Choroid plexus epithelial cell (primary cell): ENCODE results near the gene LEO1.

Source experiments
- DNase-seq: peaks from one replicate; pipeline ENCODE4 v3.0.0-alpha.2; 2010; ENCODE audit warnings: low read depth
- H3K4me3 ChIP-seq: 2 replicates; pipeline ENCODE4 v1.5.1; 2011; ENCODE audit warnings: low read depth, mild to moderate bottlenecking, control low read depth, low read length, moderate library complexity
- TF ChIP-seq, protein P1 (sequence below): conservative IDR thresholded peaks from 2 replicates; pipeline ENCODE4 v1.5.1; 2011; ENCODE audit warnings: low read depth, mild to moderate bottlenecking, control low read depth, inconsistent platforms, low read length, moderate library complexity

Gene LEO1

DNA sequence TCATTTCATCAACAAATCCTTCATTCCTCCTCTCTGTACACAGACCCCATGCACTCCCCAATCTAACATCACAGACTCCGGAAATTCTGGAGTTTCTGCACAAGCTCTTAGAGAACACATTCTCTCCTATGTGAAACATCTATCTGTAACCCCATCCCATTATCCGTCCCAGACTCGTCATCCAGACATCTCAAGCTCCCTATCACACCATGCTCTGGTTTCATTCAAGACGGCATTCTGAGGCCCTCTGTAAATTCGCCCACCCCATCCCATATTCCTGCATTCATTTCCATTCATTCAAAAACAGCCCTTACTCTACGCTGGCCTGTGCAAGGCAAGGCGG is 575 bp downstream of the LEO1 start:
- H3K4me3 ChIP-seq, result peak overlapping the region; percentile 99
- DNase-seq, result no peak
- TF ChIP-seq, protein P1, sequence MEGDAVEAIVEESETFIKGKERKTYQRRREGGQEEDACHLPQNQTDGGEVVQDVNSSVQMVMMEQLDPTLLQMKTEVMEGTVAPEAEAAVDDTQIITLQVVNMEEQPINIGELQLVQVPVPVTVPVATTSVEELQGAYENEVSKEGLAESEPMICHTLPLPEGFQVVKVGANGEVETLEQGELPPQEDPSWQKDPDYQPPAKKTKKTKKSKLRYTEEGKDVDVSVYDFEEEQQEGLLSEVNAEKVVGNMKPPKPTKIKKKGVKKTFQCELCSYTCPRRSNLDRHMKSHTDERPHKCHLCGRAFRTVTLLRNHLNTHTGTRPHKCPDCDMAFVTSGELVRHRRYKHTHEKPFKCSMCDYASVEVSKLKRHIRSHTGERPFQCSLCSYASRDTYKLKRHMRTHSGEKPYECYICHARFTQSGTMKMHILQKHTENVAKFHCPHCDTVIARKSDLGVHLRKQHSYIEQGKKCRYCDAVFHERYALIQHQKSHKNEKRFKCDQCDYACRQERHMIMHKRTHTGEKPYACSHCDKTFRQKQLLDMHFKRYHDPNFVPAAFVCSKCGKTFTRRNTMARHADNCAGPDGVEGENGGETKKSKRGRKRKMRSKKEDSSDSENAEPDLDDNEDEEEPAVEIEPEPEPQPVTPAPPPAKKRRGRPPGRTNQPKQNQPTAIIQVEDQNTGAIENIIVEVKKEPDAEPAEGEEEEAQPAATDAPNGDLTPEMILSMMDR, result no peak

GRCh38 chr15:51970132-51970817 is 1.3 kb downstream of the LEO1 start:
- no peak for DNase-seq
- H3K4me3 ChIP-seq, result peak overlapping the region; percentile 99
- TF ChIP-seq, protein P1, result no peak

GRCh38 chr15:51969728-51970127 is 1.9 kb downstream of the LEO1 start:
- TF ChIP-seq, protein P1, result no peak
- no peak for DNase-seq
- H3K4me3 ChIP-seq, result no peak overlapping the region

- DNase-seq, result no peak
- TF ChIP-seq, protein P1, result no peak
- no peak overlapping the region for H3K4me3 ChIP-seq
Observed at GRCh38 chr15:51967583-51967982, 4.0 kb downstream of the LEO1 start.

- TF ChIP-seq, protein P1, result no peak
- no peak for DNase-seq
- H3K4me3 ChIP-seq, result no peak overlapping the region
Observed at GRCh38 chr15:51966192-51966591, 5.4 kb downstream of the LEO1 start.

GRCh38 chr15:51965691-51966090 is 5.9 kb downstream of the LEO1 start:
- H3K4me3 ChIP-seq, result no peak overlapping the region
- TF ChIP-seq, protein P1, result no peak
- no peak for DNase-seq

GRCh38 chr15:51955504-51955903 is 16.1 kb downstream of the LEO1 start:
- TF ChIP-seq, protein P1, result no peak
- DNase-seq, result no peak
- no peak overlapping the region for H3K4me3 ChIP-seq
